Measurements from ENCODE around the gene MRPL18. TPM values are rescaled to one million over a fixed set of nuclear protein-coding genes. Genes with fewer than 3 reads are reported as not detected.

MRPL18 gene
- total RNA-seq, 1 donor from 2014 or later: 74.8 TPM

- intact Hi-C loops (cut with micrococcal nuclease): no loop called here
Observed at GRCh38 chr6:159837511-159837910, 47.2 kb downstream of the MRPL18 start.

- intact Hi-C loops (cut with micrococcal nuclease): no loop called here
Observed at GRCh38 chr6:159838020-159838744, 47.9 kb downstream of the MRPL18 start.

DNA sequence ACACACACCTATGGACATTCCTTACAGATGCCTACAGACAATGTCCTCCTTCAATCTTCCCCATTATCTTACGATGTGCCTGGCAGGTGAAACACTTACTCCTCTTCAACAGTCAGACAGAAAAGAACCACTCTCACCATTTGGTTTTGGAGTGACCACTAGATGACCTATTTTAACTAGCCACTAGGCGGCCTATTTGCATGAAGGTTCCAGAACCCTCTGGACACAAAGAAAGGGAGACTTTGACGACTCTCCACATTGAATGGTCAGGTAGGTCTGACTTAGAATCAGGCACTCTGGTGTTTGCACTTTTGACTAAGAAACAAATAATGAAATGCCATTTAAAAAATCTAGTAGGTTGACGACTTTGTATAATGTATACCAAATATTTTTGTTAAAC lies 51.8 kb downstream of the MRPL18 start:
- intact Hi-C loops (cut with micrococcal nuclease): no loop called here

DNA sequence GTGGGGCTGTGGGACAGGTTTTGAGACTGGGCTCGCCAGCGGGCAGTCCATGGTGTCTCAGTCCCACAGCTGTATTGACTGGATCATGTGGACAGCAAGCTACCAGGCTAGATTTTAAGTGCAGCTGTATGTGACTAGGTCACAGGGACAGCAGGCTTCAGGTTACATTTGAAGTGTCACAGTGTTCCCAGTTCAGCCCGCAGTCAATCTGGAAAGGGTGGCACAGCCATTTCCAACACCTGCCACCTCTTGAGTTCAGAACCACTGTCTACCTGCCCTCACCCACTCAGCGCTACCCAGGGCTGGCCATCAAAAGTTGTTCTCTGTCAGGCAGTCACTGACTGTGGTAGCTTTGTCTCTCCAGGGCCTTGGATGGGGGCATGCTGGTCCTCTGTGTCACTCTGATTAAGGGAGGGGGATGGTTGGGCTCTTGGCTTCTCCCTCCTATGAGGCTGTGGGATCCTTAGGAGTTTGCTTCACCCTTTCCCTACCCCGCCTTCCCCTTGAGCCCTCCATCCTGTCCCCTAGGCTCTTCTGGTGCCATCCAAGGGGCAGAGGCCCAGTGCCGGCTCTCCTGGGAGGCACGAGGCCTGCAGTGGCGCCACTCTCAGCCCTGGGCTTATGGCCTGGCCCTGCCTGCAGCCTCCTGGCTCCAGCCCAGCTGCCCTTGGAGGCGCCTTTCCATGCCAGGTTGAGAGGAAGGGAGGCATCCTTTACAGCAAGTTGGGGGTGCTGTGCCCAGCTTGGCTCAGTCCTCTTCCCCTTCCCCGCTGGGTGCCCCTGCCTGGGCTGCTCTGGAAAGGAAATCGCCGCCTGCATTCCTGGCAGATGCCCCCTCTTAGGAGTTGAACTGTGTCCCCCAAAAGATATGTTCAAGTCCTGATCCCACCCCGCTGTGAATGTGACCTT lies 54.7 kb downstream of the MRPL18 start:
- intact Hi-C loops (cut with micrococcal nuclease): no loop called here

Other genes starting within 250 kb of the MRPL18 start
- 63.1 and 63.9 TPM in 2 replicates for gene SOD2, start 97.2 kb upstream of the MRPL18 start, total RNA-seq
- 119 and 126 TPM in 2 replicates for gene WTAP, start 63.0 kb upstream of the MRPL18 start, total RNA-seq
- gene ACAT2, start 28.4 kb upstream of the MRPL18 start, total RNA-seq: 61.9 and 65.6 TPM in 2 replicates
- 227 and 230 TPM in 2 replicates for gene TCP1, start 865 bp upstream of the MRPL18 start, total RNA-seq
- 0.59 and 0.74 TPM in 2 replicates for gene PNLDC1, start 9.8 kb downstream of the MRPL18 start, total RNA-seq
- not detected in 2 replicates for gene MAS1, start 100.5 kb downstream of the MRPL18 start, total RNA-seq
- 93.0 and 95.3 TPM in 2 replicates for gene IGF2R, start 178.6 kb downstream of the MRPL18 start, total RNA-seq